ENCODE results near the gene PRKCB.
A peak's percentile ranks its signal among the peaks of the same experiment; 100 is the strongest.

PRKCB gene

GRCh38 chr16:24170407-24170806, 334.6 kb downstream of the PRKCB start:
- Histone ChIP-seq H3K27ac (replicated peaks) (no peak overlapping the region), H3K4me3 (replicated peaks; ENCODE audit: insufficient read depth, low read length) (no peak overlapping the region), H3K27me3 (ENCODE audit: insufficient read depth, poor library complexity, severe bottlenecking) (no peaks in the 10 kb centered on the region)
- TF ChIP-seq REST (IDR thresholded peaks at IDR 0.05; ENCODE audit: insufficient replicate concordance, low read depth) (no peak), POLR2AphosphoS5 (IDR thresholded peaks at IDR 0.05; ENCODE audit: low read depth) (no peak), GABPA (IDR thresholded peaks at IDR 0.05; ENCODE audit: low read depth) (no peak), CTCF (IDR thresholded peaks at IDR 0.05; ENCODE audit: insufficient read depth, low read length) (no peak), SPI1 (IDR thresholded peaks at IDR 0.05; ENCODE audit: borderline replicate concordance, low read depth) (no peak)
- DNase-seq (ENCODE audit: low read depth in 1 of 2, low spot score in 1 of 2): no peak

GRCh38 chr16:24174504-24174903, 338.7 kb downstream of the PRKCB start:
- no peak overlapping the region for H3K4me3 ChIP-seq (replicated peaks; ENCODE audit: insufficient read depth, low read length)
- DNase-seq (ENCODE audit: low read depth in 1 of 2, low spot score in 1 of 2): no peak
- no peak overlapping the region for H3K27ac ChIP-seq (replicated peaks)
- no peaks in the 10 kb centered on the region for H3K27me3 ChIP-seq (ENCODE audit: insufficient read depth, poor library complexity, severe bottlenecking)
- TF ChIP-seq SPI1 (IDR thresholded peaks at IDR 0.05; ENCODE audit: borderline replicate concordance, low read depth): no peak

GRCh38 chr16:24174957-24175356, 339.2 kb downstream of the PRKCB start:
- no peak for TF ChIP-seq CTCF (IDR thresholded peaks at IDR 0.05; ENCODE audit: insufficient read depth, low read length)

GRCh38 chr16:24178496-24178895, 342.7 kb downstream of the PRKCB start:
- Histone ChIP-seq H3K4me3 (replicated peaks; ENCODE audit: insufficient read depth, low read length) (no peak overlapping the region), H3K27me3 (ENCODE audit: insufficient read depth, poor library complexity, severe bottlenecking) (no peaks in the 10 kb centered on the region), H3K27ac (replicated peaks) (no peak overlapping the region)
- no peak for DNase-seq (ENCODE audit: low read depth in 1 of 2, low spot score in 1 of 2)
- TF ChIP-seq REST (IDR thresholded peaks at IDR 0.05; ENCODE audit: insufficient replicate concordance, low read depth): peak; percentile 97
- no peak for TF ChIP-seq CTCF (IDR thresholded peaks at IDR 0.05; ENCODE audit: insufficient read depth, low read length)

More at GRCh38 chr16:24174957-24175356, 339.2 kb downstream of the PRKCB start:
- Histone ChIP-seq H3K27me3 (ENCODE audit: insufficient read depth, poor library complexity, severe bottlenecking) (no peaks in the 10 kb centered on the region), H3K27ac (replicated peaks) (no peak overlapping the region), H3K4me3 (replicated peaks; ENCODE audit: insufficient read depth, low read length) (no peak overlapping the region)
- DNase-seq (ENCODE audit: low read depth in 1 of 2, low spot score in 1 of 2): no peak

All from HL-60 (cell line).